ENCODE data around the gene RHOBTB3.
A peak's percentile ranks its signal among the peaks of the same experiment; 100 is the strongest.
"Not testable (repeated sequence)": the region's sequence is repeated elsewhere in the genome, so short reads cannot be mapped to it uniquely, and the experiment has no call there.

The RHOBTB3 gene

GRCh38 chr5:95730730-95731570 is at the start of gene RHOBTB3:
Gene RHOBTB3 (plus strand): TSS chr5:95731336. CDS start chr5:95731683, 347 bp downstream.
- DNase-seq (ENCODE audit: low spot score): peak; percentile 92

DNA sequence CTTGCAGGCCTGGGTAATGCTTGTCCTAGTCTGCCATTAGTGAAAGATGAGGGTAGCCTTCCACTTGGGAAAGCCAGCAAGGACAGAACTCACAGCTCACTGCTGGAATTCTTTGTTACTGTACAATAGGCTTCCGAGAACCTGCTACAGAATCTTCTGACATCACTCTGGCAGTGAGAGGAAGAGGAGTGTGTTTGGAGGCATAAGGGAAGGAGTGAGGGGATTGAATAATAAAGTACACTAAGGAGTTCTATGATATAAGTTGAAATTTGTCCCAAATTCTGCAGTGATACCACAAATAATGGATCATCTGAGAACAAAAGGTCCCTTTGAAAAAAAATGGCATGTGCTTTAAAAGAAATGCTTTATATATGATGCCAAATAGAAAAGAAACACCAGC is 48.2 kb upstream of the RHOBTB3 start, which contains the start of gene SPATA9:
Gene SPATA9 (minus strand): TSS at position 101 of the 400 bp plus-strand sequence. CDS start 137 bp downstream, outside the sequence.
- DNase-seq (ENCODE audit: low spot score): no peak

DNA sequence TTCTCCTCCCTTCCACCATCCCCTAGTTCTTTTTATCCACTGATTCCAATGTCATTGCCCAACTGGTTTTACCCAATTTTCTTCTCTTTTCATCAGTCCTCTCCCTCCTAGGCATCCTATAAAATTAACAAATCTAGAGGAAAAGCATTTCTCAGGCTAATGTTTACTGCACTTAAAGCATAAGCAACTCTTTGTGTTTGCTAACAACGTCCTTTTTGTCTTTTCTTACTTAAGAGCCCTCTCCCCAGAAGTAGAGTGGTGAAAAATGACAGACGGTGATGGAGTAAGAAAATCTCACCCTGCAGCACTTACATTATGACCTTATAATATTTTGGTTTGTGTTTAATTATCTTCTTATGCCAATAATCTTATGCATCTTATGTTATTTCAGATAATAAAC is 46.8 kb upstream of the RHOBTB3 start:
- no peak for DNase-seq (ENCODE audit: low spot score)

- no peak for DNase-seq (ENCODE audit: low spot score)
Observed at GRCh38 chr5:95686651-95687050, 44.5 kb upstream of the RHOBTB3 start.

DNA sequence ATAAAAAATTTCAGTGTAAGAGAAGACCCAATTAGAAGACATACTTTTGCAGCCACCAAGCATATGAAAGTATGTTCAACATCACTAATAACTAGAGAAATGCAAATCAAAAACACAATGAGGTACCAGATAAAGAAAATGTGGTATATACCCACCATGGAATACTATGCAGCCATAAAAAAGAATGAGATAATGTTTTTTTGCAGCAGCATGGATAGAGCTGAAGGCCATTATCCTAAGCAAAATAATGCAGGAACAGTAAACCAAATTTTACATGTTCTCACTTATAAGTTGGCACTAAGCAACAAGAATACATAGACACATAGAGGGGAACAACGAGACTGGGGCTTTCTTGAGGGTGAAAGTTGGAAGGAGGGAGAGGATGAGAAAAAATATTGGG is 41.5 kb upstream of the RHOBTB3 start:
- DNase-seq (ENCODE audit: low spot score): no peak

DNA sequence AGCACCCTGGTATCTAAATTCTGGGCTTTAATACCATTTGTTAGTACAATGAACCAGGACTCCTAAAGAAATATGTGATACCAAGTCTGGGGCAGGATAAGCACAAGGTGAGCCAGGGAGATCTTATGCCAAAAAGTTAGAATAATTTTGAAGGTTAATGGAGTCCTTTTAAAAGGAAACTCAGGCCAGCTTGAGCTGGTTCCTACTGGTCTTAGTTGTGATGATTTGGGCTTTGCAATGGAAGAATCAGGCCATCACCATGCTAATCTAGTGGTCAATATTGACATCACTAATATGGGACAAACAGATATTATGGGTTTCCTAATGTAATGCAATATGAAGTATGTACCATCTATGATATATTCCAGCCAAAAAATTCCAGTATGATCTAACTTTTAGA is 40.8 kb upstream of the RHOBTB3 start:
- DNase-seq (ENCODE audit: low spot score): no peak

GRCh38 chr5:95697781-95698681 is 33.1 kb upstream of the RHOBTB3 start:
- DNase-seq (ENCODE audit: low spot score): no peak

- no peak for DNase-seq (ENCODE audit: low spot score)
Observed at GRCh38 chr5:95699337-95699736, 31.8 kb upstream of the RHOBTB3 start.

DNA sequence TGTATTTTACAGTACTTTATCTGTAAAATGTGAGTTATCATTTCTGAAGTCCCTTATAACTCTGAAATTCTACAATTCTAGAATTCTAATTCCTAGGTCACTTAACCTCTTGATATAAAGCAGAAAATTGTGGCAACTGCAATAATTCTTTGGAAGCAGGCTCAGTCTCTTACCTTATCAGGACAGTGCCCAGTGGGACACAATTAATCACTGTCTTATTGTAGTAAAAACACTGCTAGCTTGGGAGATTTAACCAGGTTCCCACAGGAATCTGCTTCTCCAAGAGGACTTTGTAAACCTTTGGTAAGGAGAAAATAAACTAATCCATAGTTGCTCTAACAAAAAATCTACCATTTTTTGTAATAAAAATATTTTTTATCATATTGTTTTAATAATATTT is 30.1 kb upstream of the RHOBTB3 start:
- DNase-seq (ENCODE audit: low spot score): no peak

DNA sequence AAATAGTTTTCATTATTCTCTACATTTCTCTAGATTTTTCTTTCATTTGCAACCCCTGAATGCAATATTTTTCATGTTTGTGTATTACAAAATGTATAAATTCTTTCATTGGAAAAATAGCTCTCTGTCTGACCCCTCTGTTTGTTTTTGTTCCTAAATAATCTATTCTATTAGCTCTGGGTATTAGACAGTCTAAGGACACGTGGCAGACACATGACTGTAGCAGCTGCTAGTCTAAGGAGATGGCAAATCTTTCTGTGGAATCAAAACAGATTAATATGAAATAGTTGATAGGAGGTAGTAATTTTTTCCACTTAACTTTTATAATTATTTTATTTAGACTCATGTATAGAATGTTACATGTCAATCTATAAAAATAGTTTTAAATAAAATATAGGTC is 27.0 kb upstream of the RHOBTB3 start:
- DNase-seq (ENCODE audit: low spot score): peak; percentile 32

GRCh38 chr5:95706196-95706595 is 24.9 kb upstream of the RHOBTB3 start:
- not testable (repeated sequence) for DNase-seq (ENCODE audit: low spot score)

GRCh38 chr5:95707055-95707454 is 24.1 kb upstream of the RHOBTB3 start:
- DNase-seq (ENCODE audit: low spot score): no peak

- DNase-seq (ENCODE audit: low spot score): not testable (repeated sequence)
Observed at GRCh38 chr5:95707534-95708188, 23.5 kb upstream of the RHOBTB3 start.

DNA sequence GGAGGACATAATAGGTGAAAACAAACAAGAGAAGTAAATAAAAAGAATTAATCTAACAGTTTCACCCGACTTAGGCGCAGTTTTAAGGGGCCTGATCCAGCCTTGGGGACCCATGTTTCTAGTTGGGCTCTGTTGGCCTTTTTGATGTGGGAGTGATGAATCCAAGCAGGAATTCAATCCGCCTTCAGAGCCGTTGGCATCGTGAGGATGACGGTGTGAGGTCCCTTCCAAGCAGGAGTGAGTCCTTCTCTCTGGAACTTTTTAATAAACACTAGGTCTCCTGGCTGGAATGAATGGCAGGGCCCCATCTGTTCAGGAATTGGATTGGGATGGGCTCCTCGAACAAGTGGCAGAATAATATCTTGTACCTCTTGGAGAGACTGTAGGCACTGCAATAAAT is 22.3 kb upstream of the RHOBTB3 start:
- DNase-seq (ENCODE audit: low spot score): no peak

- no peak for DNase-seq (ENCODE audit: low spot score)
Observed at GRCh38 chr5:95709967-95710650, 21.0 kb upstream of the RHOBTB3 start.

DNA sequence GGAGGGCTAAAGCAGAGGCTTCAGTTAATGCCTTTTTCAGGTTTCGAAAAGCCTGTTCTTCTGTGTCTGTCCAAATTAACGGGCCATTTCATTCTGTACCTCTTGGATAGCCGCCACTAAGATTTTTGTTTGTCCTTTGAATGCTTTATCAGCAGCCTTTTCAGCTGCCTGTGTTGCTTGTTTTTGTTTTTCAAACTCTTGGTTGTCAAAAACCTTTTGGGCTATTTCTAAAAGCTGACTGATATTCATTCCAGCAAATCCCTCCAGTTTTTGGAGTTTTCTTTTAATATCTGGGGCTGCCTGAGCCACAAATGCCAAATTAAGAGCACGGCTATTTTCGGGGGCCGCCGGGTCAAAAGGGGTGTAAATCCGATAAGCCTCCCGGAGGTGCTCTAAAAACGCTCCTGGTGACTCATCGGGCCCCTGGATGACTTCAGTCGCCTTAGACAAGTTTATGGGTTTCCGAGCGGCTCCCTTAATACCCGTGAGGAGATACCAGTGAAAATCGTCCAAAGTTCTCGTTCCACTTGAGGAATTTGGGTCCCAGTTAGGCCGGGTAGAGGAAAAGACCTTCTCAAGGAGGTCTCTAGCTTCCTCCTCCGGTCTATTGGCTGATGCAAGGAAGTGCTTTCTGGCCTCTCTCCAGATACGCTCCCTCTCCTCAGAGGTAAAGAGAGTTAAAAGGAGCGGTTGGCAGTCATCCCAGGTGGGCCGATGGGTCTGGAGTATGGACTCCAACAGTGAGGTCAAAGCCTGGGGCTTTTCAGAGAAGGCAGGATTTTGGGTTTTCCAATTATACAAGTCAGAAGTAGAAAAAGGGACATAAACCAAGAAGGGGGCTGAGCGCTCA is 20.3 kb upstream of the RHOBTB3 start:
- DNase-seq (ENCODE audit: low spot score): not testable (repeated sequence)

- DNase-seq (ENCODE audit: low spot score): no peak
Observed at GRCh38 chr5:95711501-95712346, 19.4 kb upstream of the RHOBTB3 start.

- no peak for DNase-seq (ENCODE audit: low spot score)
Observed at GRCh38 chr5:95712347-95712958, 18.7 kb upstream of the RHOBTB3 start.

GRCh38 chr5:95713246-95713645 is 17.9 kb upstream of the RHOBTB3 start:
- not testable (repeated sequence) for DNase-seq (ENCODE audit: low spot score)
